Erythroblast (primary cell): ENCODE data around the gene PTPRM.

Experiments used
- DNase-seq, 2 experiments: peaks; one replicate each; lab custom pipeline; 2025; lab: John Stamatoyannopoulos, UW
- GATA1 ChIP-seq: IDR thresholded peaks from 2 replicates; pipeline ENCODE4 v1.6.1; 2011; ENCODE audit warnings: low read depth, mild to moderate bottlenecking, control low read depth, low read length, moderate library complexity
- POLR2A ChIP-seq: IDR thresholded peaks from 2 replicates; pipeline ENCODE4 v1.6.1; 2011; ENCODE audit warnings: mild to moderate bottlenecking, low read length

The PTPRM gene

GRCh38 chr18:7750966-7751365 lies 183.8 kb downstream of the PTPRM start:
- DNase-seq: no peak
- TF ChIP-seq POLR2A: no peak
- TF ChIP-seq GATA1: no peak

- no peak for TF ChIP-seq GATA1
- no peak for TF ChIP-seq POLR2A
- no peak for DNase-seq
These were observed 187.1 kb downstream of the PTPRM start for GRCh38 chr18:7754258-7754657.

- no peak for DNase-seq
- TF ChIP-seq GATA1 (no peak), POLR2A (no peak)
These were observed 187.6 kb downstream of the PTPRM start for GRCh38 chr18:7754725-7755181.

GRCh38 chr18:7755753-7756475 lies 188.8 kb downstream of the PTPRM start:
- TF ChIP-seq GATA1: no peak
- no peak for DNase-seq

- TF ChIP-seq GATA1 (no peak), POLR2A (no peak)
- DNase-seq: no peak
These were observed 190.1 kb downstream of the PTPRM start for GRCh38 chr18:7757175-7757574.

- no peak for DNase-seq
- no peak for TF ChIP-seq POLR2A
- no peak for TF ChIP-seq GATA1
These were observed 191.6 kb downstream of the PTPRM start for GRCh38 chr18:7758764-7759163.

- no peak for TF ChIP-seq POLR2A
- no peak for TF ChIP-seq GATA1
- DNase-seq: no peak
These were observed 194.1 kb downstream of the PTPRM start for GRCh38 chr18:7760967-7761948.

- DNase-seq: no peak
- TF ChIP-seq GATA1: no peak
- TF ChIP-seq POLR2A: no peak
These were observed 197.3 kb downstream of the PTPRM start for GRCh38 chr18:7764405-7764804.

- TF ChIP-seq POLR2A: no peak
- TF ChIP-seq GATA1: no peak
- DNase-seq: no peak
These were observed 199.2 kb downstream of the PTPRM start for GRCh38 chr18:7766346-7766745.

- no peak for TF ChIP-seq GATA1
- TF ChIP-seq POLR2A: no peak
- no peak for DNase-seq
These were observed 199.7 kb downstream of the PTPRM start for GRCh38 chr18:7766817-7767216.

- TF ChIP-seq POLR2A (no peak), GATA1 (no peak)
- no peak for DNase-seq
These were observed 203.8 kb downstream of the PTPRM start for GRCh38 chr18:7770908-7771307.

GRCh38 chr18:7772510-7772888 lies 205.4 kb downstream of the PTPRM start:
- TF ChIP-seq POLR2A: no peak
- no peak for TF ChIP-seq GATA1
- DNase-seq: no peak

GRCh38 chr18:7772951-7773350 lies 205.8 kb downstream of the PTPRM start:
- no peak for DNase-seq
- TF ChIP-seq POLR2A: no peak
- TF ChIP-seq GATA1: no peak

- no peak for DNase-seq
- no peak for TF ChIP-seq GATA1
- TF ChIP-seq POLR2A: no peak
These were observed 208.0 kb downstream of the PTPRM start for GRCh38 chr18:7775128-7775527.

- TF ChIP-seq GATA1: no peak
- no peak for TF ChIP-seq POLR2A
- no peak for DNase-seq
These were observed 208.7 kb downstream of the PTPRM start for GRCh38 chr18:7775843-7776242.
